ENCODE data around the gene VPS35L.

The VPS35L gene

GRCh38 chr16:19749571-19750080 is 194.1 kb downstream of the VPS35L start:
- DNase-seq (no peak), ATAC-seq (no peak)
